ENCODE data around the gene PHF14. TPM values are rescaled to one million over a fixed set of nuclear protein-coding genes. Genes with fewer than 3 reads are reported as not detected.

The PHF14 gene
- total RNA-seq, 1 experiment from 2014 or later: 42.3 TPM

GRCh38 chr7:11192506-11192905, 218.8 kb downstream of the PHF14 start:
- DNase-seq (ENCODE audit: low spot score): no peak
- in situ Hi-C loops (cut with HindIII; ENCODE audit: low sequenced_read_pairs): no loop called here

- DNase-seq (ENCODE audit: low spot score): no peak
Observed at GRCh38 chr7:11193131-11193867, 219.6 kb downstream of the PHF14 start.

GRCh38 chr7:11193888-11194287, 220.2 kb downstream of the PHF14 start:
- in situ Hi-C loops (cut with HindIII; ENCODE audit: low sequenced_read_pairs): no loop called here
- DNase-seq (ENCODE audit: low spot score): no peak

More at GRCh38 chr7:11193131-11193867, 219.6 kb downstream of the PHF14 start:
- in situ Hi-C loops (cut with HindIII; ENCODE audit: low sequenced_read_pairs): no loop called here

DNA sequence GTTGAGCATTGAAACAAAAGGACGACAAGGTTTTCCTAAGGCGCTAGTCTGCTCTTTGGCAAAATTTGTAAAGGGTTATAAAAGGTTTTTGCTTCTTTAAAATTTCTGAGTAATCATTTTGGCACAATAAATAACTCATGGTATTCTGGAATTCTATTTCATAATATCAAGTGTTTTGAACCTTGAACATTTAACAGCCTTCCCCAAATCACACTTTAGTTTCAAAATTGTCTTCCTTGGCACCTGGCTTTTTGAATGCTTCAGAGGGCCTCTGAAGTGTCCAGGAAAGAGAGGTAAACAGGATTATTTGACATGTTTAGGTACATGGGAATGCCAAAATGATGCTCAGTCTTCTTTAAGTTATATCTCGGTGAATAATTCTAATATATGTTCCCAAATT, 220.8 kb downstream of the PHF14 start:
- DNase-seq (ENCODE audit: low spot score): no peak
- in situ Hi-C loops (cut with HindIII; ENCODE audit: low sequenced_read_pairs): no loop called here

GRCh38 chr7:11195502-11195901, 221.8 kb downstream of the PHF14 start:
- in situ Hi-C loops (cut with HindIII; ENCODE audit: low sequenced_read_pairs): no loop called here

GRCh38 chr7:11196143-11196542, 222.5 kb downstream of the PHF14 start:
- in situ Hi-C loops (cut with HindIII; ENCODE audit: low sequenced_read_pairs): no loop called here
- DNase-seq (ENCODE audit: low spot score): no peak

More at GRCh38 chr7:11195502-11195901, 221.8 kb downstream of the PHF14 start:
- DNase-seq (ENCODE audit: low spot score): no peak

- DNase-seq (ENCODE audit: low spot score): no peak
- in situ Hi-C loops (cut with HindIII; ENCODE audit: low sequenced_read_pairs): no loop called here
Observed at GRCh38 chr7:11203224-11203623, 229.6 kb downstream of the PHF14 start.

DNA sequence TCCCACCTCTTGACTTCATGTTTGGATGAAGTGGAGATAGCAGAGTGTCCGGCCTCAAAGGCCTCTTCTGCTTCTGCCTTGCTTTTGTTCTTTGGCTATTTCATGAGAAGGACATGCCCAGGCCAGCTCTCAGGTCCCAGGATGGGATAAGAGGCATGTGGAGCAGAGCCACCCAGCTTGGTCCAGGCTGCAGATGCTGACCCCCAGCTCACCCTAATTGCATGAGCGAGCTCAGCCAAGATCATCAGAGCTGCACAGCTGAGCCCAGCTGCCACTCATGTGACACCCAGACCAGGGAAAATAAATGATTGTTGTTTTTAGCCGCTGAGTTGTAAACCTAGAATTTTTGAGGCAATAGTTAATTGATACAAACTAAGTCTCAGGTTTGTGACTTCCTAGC, 230.0 kb downstream of the PHF14 start:
- DNase-seq (ENCODE audit: low spot score): no peak
- in situ Hi-C loops (cut with HindIII; ENCODE audit: low sequenced_read_pairs): no loop called here

DNA sequence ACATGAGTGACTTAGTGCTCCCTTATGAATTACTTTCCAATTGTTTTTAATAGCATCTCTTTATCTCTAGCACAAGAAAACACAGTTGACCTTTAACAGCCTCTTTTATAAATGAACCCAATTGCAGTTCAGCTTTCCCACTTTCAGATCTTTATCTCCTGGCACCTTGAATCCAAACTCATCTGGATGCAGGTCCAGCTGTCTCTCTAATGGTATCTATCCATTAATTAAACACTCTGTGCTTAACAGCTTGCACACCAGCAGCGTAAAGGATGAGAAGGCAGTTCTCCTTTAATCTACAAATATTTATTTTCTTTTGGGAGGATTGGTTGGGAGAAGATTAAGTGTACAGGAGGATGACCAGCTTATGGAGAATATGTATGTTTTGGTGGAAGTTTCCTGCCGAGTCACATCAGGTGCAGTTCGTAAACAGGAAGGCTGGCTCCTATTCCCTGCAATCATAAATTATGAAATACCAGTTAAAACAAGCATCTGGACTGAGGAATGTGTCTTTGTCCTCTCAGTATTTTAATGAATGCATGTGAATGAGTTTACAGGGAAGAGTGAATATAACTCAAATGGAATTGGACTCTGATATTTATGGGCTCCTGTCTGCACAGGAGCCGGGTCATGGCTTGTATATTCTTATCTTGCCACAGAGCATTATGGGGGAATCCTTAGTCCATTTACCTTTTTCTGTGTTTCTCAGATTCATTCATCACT, 232.7 kb downstream of the PHF14 start:
- in situ Hi-C loops (cut with HindIII; ENCODE audit: low sequenced_read_pairs): no loop called here
- DNase-seq (ENCODE audit: low spot score): no peak

GRCh38 chr7:11207565-11207964, 233.9 kb downstream of the PHF14 start:
- in situ Hi-C loops (cut with HindIII; ENCODE audit: low sequenced_read_pairs): no loop called here
- no peak for DNase-seq (ENCODE audit: low spot score)

GRCh38 chr7:11208883-11209465, 235.3 kb downstream of the PHF14 start:
- in situ Hi-C loops (cut with HindIII; ENCODE audit: low sequenced_read_pairs): no loop called here
- DNase-seq (ENCODE audit: low spot score): no peak

GRCh38 chr7:11210374-11210773, 236.7 kb downstream of the PHF14 start:
- DNase-seq (ENCODE audit: low spot score): no peak
- in situ Hi-C loops (cut with HindIII; ENCODE audit: low sequenced_read_pairs): no loop called here

GRCh38 chr7:11212080-11212711, 238.5 kb downstream of the PHF14 start:
- in situ Hi-C loops (cut with HindIII; ENCODE audit: low sequenced_read_pairs): no loop called here
- peak; percentile 87 for DNase-seq (ENCODE audit: low spot score)

DNA sequence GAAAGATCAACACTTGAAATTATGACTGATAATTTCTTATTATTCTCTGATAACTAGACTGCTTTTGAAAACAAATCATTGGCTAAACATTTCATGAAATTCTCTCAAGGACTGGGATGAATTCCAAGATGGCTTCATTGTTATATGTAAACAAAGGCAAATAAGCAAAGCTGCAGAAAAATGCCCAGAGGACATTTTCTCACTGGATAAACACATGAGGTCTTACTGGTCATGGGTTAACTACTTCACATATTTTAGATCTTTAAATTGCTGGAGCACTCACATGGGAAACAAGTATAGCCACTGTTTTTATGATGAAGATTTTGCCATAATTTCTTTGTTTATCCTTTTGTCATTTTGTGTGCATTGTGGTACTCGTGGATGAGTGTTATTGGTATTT, 239.1 kb downstream of the PHF14 start:
- in situ Hi-C loops (cut with HindIII; ENCODE audit: low sequenced_read_pairs): no loop called here
- DNase-seq (ENCODE audit: low spot score): peak; percentile 27

GRCh38 chr7:11213266-11213665, 239.6 kb downstream of the PHF14 start:
- peak; percentile 12 for DNase-seq (ENCODE audit: low spot score)
- in situ Hi-C loops (cut with HindIII; ENCODE audit: low sequenced_read_pairs): no loop called here

GRCh38 chr7:11216276-11216675, 242.6 kb downstream of the PHF14 start:
- DNase-seq (ENCODE audit: low spot score): no peak
- in situ Hi-C loops (cut with HindIII; ENCODE audit: low sequenced_read_pairs): no loop called here

GRCh38 chr7:11217848-11218565, 244.3 kb downstream of the PHF14 start:
- in situ Hi-C loops (cut with HindIII; ENCODE audit: low sequenced_read_pairs): no loop called here
- DNase-seq (ENCODE audit: low spot score): no peak
